BE2C (cell line): ENCODE measurements around the gene SPDYE2B. TPM values are rescaled to one million over a fixed set of nuclear protein-coding genes. Genes with fewer than 3 reads are reported as not detected.
"Not testable (repeated sequence)": the region's sequence is repeated elsewhere in the genome, so short reads cannot be mapped to it uniquely, and the experiment has no call there.

Source experiments
- DNase-seq: peaks from one replicate; pipeline ENCODE4 v3.0.0-alpha.2; 2020
- H3K27me3 ChIP-seq: fragments of 250-450 bp; sonication (Bioruptor Pico); 2 replicates; pipeline ENCODE4 v1.5.1; 2020; ENCODE audit warnings: mild to moderate bottlenecking
- H3K36me3 ChIP-seq: fragments of 250-450 bp; sonication (Bioruptor Pico); 2 replicates; pipeline ENCODE4 v1.5.1; 2020; ENCODE audit warnings: mild to moderate bottlenecking
- H3K4me1 ChIP-seq: fragments of 250-450 bp; sonication (Bioruptor Pico); 2 replicates; pipeline ENCODE4 v1.5.1; 2020
- H3K4me3 ChIP-seq: 2 replicates; pipeline ENCODE4 v1.5.1; 2011; ENCODE audit warnings: low read depth, low read length
- H3K9me3 ChIP-seq: fragments of 250-450 bp; sonication (Bioruptor Pico); 2 replicates; pipeline ENCODE4 v1.5.1; 2020
- polyA plus RNA-seq: library from polyadenylated mRNA; unstranded; fragments of >200 nt; gene quantifications from one replicate; pipeline ENCODE4 v1.2.1, GENCODE V29; 2012; ENCODE audit warnings: low read depth, missing spikeins; ENCODE audit not compliant: insufficient read length, insufficient read depth

SPDYE2B gene, protein sequence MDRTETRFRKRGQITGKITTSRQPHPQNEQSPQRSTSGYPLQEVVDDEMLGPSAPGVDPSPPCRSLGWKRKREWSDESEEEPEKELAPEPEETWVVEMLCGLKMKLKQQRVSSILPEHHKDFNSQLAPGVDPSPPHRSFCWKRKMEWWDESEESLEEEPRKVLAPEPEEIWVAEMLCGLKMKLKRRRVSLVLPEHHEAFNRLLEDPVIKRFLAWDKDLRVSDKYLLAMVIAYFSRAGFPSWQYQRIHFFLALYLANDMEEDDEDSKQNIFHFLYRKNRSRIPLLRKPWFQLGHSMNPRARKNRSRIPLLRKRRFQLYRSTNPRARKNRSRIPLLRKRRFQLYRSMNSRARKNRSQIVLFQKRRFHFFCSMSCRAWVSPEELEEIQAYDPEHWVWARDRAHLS
- not detected for polyA plus RNA-seq

DNA sequence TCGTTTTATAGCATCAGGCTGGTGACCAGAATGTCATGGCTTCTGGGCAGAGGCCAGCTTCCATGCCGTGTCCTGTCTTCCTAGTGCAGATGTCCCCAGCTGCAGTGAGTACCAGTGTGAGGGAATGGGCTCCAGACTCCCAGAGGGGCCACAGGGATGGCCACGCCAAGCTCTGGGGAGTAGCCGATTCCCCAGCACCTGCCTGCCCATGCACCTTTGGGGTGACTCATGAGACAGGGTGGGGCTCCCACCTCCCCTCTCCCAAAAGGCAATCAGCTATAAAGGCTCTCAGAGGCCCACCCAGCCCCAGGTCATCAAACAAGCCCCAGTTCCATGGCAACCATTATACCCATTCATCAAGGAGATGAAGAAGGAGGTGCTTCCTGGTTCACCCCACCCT is at the start of gene SPDYE2B:
Gene SPDYE2B (plus strand): TSS at position 396 of the 400 bp plus-strand sequence. CDS start 2,030 bp downstream, outside the sequence.
- not testable (repeated sequence) for H3K9me3 ChIP-seq, H3K4me3 ChIP-seq, H3K27me3 ChIP-seq, H3K36me3 ChIP-seq, H3K4me1 ChIP-seq, DNase-seq

DNA sequence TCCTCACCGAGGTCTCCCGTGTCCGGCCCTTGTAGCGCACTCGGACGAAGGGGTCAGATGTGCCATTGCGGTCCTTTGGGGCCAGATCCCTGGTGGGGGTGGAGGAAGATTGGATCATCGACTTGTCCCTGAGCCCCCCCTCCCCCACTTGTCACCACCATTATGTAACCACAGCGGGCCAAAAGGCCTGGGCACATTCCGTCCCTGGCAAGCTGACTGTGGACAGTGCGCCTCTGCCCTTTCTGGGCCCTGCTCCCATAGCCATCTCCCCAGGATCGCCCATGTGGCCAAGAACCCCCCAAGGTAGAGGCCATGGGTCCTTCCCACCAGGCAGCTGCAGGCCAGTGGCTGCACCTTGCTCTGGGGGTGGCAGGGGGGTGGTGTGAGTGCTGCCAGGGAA is 47.8 kb upstream of the SPDYE2B start:
- not testable (repeated sequence) for H3K4me3 ChIP-seq, DNase-seq, H3K36me3 ChIP-seq, H3K27me3 ChIP-seq, H3K4me1 ChIP-seq, H3K9me3 ChIP-seq

DNA sequence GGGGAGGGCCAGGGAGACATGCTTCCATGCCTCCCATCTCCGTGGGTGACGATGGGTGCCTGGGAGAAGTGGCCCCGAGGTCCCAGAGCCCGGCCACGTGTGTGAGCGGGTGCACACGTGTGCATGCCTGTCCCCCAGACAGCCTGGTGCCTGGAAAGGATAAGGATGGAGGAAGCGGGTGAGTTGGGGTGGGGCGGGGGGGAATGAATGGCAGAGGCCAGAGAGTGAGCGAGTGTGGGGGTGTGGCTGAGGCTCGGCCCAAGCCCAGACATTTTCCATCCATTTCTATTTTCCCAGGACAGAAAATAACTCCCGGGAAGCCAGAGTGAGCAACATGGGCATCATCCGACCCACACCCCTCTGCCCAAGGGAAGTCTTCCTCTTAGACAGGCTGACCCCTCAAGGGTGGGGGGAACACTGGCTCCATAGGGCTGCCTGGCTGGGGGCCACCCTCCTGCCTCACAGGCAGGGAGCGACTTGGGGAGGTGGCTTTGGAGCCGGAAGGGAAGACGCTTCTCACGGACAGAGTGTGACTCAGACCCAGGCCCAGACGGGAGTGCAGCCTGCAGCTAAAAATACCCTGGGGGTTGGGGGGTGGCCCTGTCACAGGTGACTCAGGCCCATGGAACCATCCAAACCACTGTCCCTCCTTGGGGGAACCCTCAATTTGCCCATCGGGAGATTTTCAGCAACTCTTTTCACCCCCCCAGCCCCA is 45.5 kb upstream of the SPDYE2B start:
- not testable (repeated sequence) for H3K4me1 ChIP-seq, H3K27me3 ChIP-seq, DNase-seq, H3K4me3 ChIP-seq, H3K36me3 ChIP-seq, H3K9me3 ChIP-seq

DNA sequence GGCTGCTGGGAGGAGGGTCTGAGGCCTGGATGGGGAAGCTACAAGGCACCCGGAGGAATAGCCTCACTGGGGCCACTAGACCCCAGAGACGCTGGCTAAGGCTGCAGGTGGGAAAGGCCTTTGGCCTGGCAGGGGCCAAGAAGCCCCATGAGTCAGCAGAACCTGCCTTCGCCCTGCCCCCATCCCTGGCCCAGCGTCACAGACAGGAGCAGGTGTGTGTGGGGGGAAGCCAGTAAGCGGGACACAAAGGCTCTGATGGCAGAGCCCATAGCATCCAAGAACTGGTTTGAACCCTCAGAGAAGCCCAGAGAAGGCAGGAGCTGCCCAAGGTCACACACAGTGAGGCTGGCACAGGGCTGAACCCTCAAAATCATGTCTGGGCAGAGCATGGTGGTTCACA is 43.3 kb upstream of the SPDYE2B start:
- H3K27me3 ChIP-seq, H3K9me3 ChIP-seq, H3K4me1 ChIP-seq, DNase-seq, H3K36me3 ChIP-seq, H3K4me3 ChIP-seq: not testable (repeated sequence)

DNA sequence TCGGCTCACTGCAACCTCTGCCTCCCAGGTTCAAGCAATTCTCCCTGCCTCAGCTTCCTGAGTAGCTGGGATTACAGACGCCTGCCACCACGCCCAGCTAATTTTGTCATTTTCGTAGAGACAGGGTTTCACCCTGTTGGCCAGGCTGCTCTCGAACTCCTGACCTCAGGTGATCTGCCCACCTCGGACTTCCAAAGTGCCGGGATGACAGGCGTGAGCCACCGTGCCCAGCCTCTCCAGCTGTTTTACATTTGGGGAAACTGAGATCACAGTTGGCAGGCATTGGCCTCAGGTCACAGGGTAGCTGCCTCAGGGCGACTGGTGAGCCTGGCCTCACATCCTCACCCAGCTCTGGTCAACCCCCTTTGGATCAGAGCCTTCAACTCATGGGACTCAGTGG is 40.4 kb upstream of the SPDYE2B start:
- not testable (repeated sequence) for H3K9me3 ChIP-seq, H3K4me1 ChIP-seq, H3K36me3 ChIP-seq, H3K4me3 ChIP-seq, DNase-seq, H3K27me3 ChIP-seq

DNA sequence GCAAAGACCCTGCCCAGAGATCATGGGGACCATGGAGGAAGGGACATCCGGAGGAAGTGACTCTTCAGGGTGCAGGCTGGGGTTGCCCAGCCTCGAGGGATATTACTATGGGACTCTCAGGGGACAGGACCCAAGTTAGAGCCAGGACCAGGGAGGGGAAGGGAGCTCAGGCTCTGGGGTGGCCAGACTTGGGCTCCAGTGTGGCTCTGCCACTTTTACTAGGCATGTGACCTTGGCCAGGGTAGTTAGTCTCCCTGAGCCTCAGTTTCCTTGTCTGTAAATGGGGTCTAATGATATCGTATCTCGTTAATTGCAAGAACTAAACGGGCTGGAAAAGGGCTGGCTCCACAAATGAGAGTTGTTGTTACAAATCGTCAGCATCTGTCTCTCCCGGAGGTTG is 39.7 kb upstream of the SPDYE2B start:
- not testable (repeated sequence) for H3K4me1 ChIP-seq, H3K27me3 ChIP-seq, H3K4me3 ChIP-seq, H3K36me3 ChIP-seq, DNase-seq, H3K9me3 ChIP-seq

DNA sequence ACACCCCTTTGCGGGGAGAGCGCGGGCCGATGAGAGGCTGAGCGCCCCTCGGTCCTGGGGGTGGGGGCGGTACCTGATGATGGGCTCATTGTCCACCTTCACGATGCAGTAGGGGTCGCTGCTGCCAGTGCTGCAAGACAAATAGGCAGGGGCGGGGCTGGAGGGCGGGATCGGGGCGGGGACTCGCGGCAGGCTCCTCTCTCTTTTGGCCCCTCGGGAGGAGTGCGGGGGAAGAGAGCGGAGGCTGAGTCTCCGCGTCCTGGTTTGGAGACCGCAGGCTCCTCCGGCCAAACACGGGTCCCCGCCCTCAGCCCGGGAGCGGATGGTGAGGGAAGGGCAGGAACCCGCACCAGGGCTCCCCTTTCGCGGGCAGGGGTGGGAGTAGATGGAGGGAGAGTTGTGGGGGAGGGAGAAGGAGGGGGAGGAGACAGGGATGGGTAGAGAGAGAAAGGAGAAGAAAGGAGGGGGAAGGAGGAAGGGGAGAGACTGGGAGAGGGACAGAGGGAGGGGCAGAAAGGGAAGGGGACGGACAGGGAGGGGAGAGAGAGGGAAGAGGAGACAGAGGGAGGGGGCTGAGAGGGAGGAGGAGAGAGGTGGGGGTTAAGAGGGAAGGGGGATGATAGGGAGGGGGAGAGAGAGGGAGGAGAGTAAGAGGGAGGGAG is 39.0 kb upstream of the SPDYE2B start:
- not testable (repeated sequence) for H3K4me1 ChIP-seq, H3K36me3 ChIP-seq, H3K9me3 ChIP-seq, DNase-seq, H3K4me3 ChIP-seq, H3K27me3 ChIP-seq

DNA sequence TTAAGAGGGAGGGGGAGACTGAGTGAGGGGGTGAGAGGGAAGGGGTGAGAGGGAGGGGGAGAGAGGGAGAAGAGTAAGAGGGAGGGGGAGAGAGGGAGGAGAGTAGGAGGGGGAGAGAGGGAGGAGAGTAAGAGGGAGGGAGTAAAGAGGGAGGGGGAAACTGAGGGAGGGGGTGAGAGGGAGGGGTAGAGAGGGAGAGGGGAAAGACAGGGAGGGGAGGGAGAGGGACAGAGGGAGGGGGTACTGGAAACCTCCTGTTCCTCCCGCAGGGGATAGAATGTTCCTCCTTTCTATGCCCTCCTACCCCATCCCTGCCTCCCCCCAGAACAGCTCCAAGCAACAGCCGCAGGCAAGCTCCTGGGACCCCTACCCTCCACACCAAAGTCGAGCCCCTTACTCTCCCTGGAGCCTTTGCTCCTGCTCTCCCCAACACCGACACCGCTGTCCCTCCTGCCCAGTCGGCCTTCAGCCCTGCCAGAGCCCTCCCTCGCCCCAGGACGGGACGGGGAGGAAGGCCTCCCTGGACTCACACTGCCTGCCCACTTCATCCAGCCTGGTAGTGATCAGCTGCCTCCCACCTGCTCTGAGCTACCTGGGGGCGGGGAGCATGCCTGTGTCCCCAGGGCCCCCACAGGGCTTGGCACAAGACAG is 38.3 kb upstream of the SPDYE2B start:
- not testable (repeated sequence) for H3K9me3 ChIP-seq, H3K4me3 ChIP-seq, H3K36me3 ChIP-seq, H3K4me1 ChIP-seq, H3K27me3 ChIP-seq
- peak; percentile 18 for DNase-seq

DNA sequence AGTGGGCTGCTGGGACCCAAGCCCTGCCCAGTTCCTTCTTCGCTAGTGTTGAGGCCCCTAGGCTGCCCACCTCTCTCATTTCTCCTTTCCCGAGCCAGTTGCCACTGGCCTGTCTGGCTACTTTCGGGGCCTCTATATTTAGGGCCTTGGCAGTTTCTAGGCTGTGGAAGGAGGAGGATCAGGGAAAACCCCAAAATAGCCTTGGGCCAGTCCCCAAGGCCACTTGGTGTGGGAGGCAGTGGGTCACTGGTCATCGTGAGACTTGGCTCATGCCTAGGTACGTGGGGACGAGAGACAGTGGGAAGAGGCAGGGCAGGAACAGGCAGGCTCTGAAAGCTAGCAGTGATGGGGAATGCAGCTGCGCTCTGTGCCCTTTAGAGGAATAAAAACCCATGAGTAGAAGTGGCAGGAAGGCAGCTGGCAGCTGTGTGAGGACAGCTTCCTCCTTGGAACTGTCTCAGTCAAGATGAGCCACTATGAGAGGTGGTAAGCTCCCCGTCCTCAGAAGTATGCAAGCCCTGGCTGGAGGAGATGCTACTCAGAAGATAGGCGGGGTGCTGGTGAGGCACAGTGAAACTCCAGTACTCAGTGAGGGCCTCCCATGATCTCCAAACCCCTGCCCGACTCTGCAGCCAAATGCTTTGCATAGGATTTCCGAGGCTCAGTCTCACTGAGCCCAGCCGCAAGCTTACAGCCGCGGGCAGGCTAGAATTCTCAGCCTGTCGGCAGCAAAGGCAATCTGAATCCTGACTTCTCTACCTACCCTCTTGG is 36.4 kb upstream of the SPDYE2B start:
- H3K36me3 ChIP-seq, H3K4me1 ChIP-seq, H3K9me3 ChIP-seq, H3K27me3 ChIP-seq, DNase-seq, H3K4me3 ChIP-seq: not testable (repeated sequence)

DNA sequence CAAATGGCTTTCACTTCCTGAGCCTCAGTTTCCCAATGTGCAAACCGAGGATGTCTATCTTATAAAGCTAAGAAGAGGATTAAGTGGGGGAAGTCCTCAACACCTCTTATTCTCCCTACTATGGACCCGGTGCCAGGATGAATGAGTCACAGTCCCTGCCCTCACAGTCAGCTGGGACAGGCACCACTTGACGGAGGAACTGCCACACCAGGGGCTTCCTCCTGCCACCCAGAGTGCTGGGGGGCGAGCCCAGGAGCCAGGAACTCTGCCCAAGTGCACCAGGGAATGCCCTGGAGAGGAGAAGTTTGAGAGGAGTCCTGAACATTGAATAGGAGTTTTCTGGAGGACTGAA is 35.8 kb upstream of the SPDYE2B start:
- not testable (repeated sequence) for DNase-seq, H3K36me3 ChIP-seq, H3K9me3 ChIP-seq, H3K4me3 ChIP-seq, H3K4me1 ChIP-seq, H3K27me3 ChIP-seq

DNA sequence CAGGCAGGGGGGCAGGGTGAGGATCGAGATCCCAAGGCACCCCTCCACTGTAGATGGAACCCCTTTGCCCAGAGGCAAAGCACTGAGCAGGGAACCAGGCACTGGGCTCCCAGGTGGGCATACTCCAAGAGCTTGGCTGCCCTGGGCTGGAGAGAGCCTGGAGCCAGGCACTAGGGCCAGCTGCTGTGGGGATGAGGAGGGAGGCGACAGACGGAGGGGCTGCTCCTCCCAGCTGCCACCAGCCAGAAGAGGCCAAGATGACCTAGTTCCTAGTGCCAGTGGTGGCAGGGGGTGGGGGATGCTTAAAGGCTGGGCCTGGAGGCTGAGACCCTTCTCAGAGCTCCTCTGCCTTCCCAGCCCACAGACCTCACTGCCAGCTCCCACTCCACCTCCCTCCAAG is 35.2 kb upstream of the SPDYE2B start:
- not testable (repeated sequence) for H3K27me3 ChIP-seq, DNase-seq, H3K36me3 ChIP-seq, H3K4me1 ChIP-seq, H3K9me3 ChIP-seq, H3K4me3 ChIP-seq

DNA sequence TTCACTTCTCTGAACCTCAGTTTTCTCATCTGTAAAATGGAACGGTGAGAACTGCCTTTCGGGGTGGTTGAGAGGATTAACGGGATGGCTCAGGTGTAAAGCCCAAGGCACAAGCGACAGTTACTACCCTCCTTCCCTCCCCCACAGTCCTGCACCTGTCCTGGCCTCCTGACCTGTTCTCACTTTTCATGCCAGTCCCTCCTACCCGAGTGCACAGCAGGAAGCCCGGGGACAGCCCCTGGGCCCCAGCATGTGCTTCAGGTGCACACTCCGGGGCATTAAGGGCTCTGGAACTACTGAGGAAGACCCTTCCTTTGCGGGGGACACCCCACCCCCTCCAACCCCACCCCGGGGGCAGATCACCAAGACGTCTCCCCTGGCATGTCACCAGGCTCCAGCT is 34.2 kb upstream of the SPDYE2B start:
- not testable (repeated sequence) for DNase-seq, H3K36me3 ChIP-seq, H3K27me3 ChIP-seq, H3K9me3 ChIP-seq, H3K4me3 ChIP-seq, H3K4me1 ChIP-seq

DNA sequence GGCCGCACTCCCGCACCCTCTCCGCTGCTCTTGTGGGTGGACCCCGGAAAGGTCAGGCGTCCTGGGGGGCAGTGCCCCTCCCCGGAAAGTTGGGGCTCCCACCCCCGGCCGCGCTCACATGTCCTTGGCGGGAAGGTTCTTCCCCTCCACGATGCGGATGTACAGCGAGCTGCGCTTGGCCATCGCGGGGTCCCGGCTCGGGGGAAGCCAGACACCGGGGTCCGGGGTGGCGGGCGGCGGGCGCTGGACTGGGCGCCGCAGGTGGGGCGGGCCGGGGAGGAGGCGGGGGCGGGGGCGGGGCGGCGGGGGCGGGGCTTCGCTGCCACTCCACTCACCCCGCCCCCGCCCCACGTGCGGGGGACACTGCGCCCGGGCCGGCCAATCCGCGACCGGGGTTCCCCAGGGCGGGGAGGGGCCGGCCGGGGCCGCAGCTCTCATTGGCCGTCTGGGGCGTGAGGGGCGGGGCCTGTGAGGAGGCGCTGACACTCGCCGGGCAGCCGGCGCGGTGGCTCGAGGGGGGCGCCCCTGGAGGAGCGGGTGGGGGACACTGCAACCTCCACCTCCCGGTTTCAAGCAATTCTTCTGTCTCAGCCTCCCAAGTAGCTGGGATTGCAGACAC is 33.5 kb upstream of the SPDYE2B start, which contains the start of gene RASA4:
Gene RASA4 (minus strand): TSS at position 250 of the 619 bp plus-strand sequence. CDS start 67 bp downstream, at position 183.
- not testable (repeated sequence) for H3K4me3 ChIP-seq, H3K9me3 ChIP-seq, H3K27me3 ChIP-seq, H3K4me1 ChIP-seq, H3K36me3 ChIP-seq
- peak; percentile 32 for DNase-seq

DNA sequence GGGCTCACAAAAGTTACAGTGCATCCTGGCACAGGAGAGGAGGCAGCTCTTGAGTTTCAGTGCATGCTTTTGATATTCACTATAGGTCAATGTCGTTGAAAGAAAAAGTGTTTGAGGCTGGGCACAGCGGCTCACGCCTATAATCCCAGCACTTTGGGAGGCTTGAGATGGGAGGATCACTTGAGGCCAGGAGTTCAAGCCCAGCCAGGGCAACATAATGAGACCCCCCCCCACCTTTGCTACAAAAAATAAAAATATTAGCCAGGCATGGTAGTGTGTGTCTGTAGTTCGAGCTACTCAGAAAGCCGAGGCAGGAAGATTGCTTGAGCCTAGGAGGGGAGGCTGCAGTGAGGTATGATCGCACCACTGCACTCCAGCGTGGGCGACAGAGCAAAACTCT is 32.0 kb upstream of the SPDYE2B start:
- H3K36me3 ChIP-seq, H3K9me3 ChIP-seq, H3K4me1 ChIP-seq, DNase-seq, H3K27me3 ChIP-seq, H3K4me3 ChIP-seq: not testable (repeated sequence)
